ENCODE data around the gene MRTFA.
"Not testable (repeated sequence)": the region's sequence is repeated elsewhere in the genome, so short reads cannot be mapped to it uniquely, and the experiment has no call there.

Gene MRTFA

GRCh38 chr22:40394607-40395006 is 241.9 kb downstream of the MRTFA start:
- DNase-seq (ENCODE audit: low read depth in 2 of 2), result no peak

- no peak for DNase-seq (ENCODE audit: low read depth in 2 of 2)
Observed at GRCh38 chr22:40392618-40393017, 243.9 kb downstream of the MRTFA start.

- DNase-seq (ENCODE audit: low read depth in 2 of 2), result no peak
Observed at GRCh38 chr22:40391417-40391816, 245.1 kb downstream of the MRTFA start.

GRCh38 chr22:40388231-40388630 is 248.3 kb downstream of the MRTFA start:
- DNase-seq (ENCODE audit: low read depth in 2 of 2), result no peak

- no peak for DNase-seq (ENCODE audit: low read depth in 2 of 2)
Observed at GRCh38 chr22:40387746-40388145, 248.8 kb downstream of the MRTFA start.

GRCh38 chr22:40385036-40385782 is 251.3 kb downstream of the MRTFA start:
- DNase-seq (ENCODE audit: low read depth in 2 of 2), result no peak

- no peak for DNase-seq (ENCODE audit: low read depth in 2 of 2)
Observed at GRCh38 chr22:40383905-40384304, 252.6 kb downstream of the MRTFA start.

- no peak for DNase-seq (ENCODE audit: low read depth in 2 of 2)
Observed at GRCh38 chr22:40381461-40381860, 255.1 kb downstream of the MRTFA start.

GRCh38 chr22:40378448-40378847 is 258.1 kb downstream of the MRTFA start:
- not testable (repeated sequence) for DNase-seq (ENCODE audit: low read depth in 2 of 2)

GRCh38 chr22:40377931-40378330 is 258.6 kb downstream of the MRTFA start:
- no peak for DNase-seq (ENCODE audit: low read depth in 2 of 2)

GRCh38 chr22:40376149-40376548 is 260.4 kb downstream of the MRTFA start:
- no peak for DNase-seq (ENCODE audit: low read depth in 2 of 2)

GRCh38 chr22:40374567-40374966 is 262.0 kb downstream of the MRTFA start:
- DNase-seq (ENCODE audit: low read depth in 2 of 2), result no peak

- no peak for DNase-seq (ENCODE audit: low read depth in 2 of 2)
Observed at GRCh38 chr22:40368836-40369235, 267.7 kb downstream of the MRTFA start.

GRCh38 chr22:40368016-40368415 is 268.5 kb downstream of the MRTFA start:
- DNase-seq (ENCODE audit: low read depth in 2 of 2), result no peak

GRCh38 chr22:40367342-40367741 is 269.2 kb downstream of the MRTFA start:
- no peak for DNase-seq (ENCODE audit: low read depth in 2 of 2)

GRCh38 chr22:40366068-40366467 is 270.5 kb downstream of the MRTFA start:
- no peak for DNase-seq (ENCODE audit: low read depth in 2 of 2)

GRCh38 chr22:40364431-40364830 is 272.1 kb downstream of the MRTFA start:
- DNase-seq (ENCODE audit: low read depth in 2 of 2), result no peak

- DNase-seq (ENCODE audit: low read depth in 2 of 2), result no peak
Observed at GRCh38 chr22:40363059-40363458, 273.5 kb downstream of the MRTFA start.

- DNase-seq (ENCODE audit: low read depth in 2 of 2), result no peak
Observed at GRCh38 chr22:40361100-40361499, 275.4 kb downstream of the MRTFA start.

Measured in stimulated activated CD8-positive, alpha-beta memory T cell treated with anti-CD3 and anti-CD28 coated beads, Interleukin-15, amount 100 ng/mL, for 4 hours (primary cell).